GM18868 (cell line): ENCODE measurements around the gene SPAG16.
"Not testable (repeated sequence)": the region's sequence is repeated elsewhere in the genome, so short reads cannot be mapped to it uniquely, and the experiment has no call there.

ENCODE experiments used
- ATAC-seq: cut with Tn5 transposase; IDR thresholded peaks from one replicate; pipeline ENCODE4 v1.9.1; 2021; ENCODE audit warnings: mild to moderate bottlenecking, moderate library complexity; ENCODE audit not compliant: unreplicated experiment

The SPAG16 gene

GRCh38 chr2:213989207-213989606 lies 704.9 kb downstream of the SPAG16 start:
- no peak for ATAC-seq

GRCh38 chr2:213991453-213992108 lies 707.3 kb downstream of the SPAG16 start:
- ATAC-seq, result no peak

GRCh38 chr2:213995400-213996105 lies 711.3 kb downstream of the SPAG16 start:
- ATAC-seq, result no peak

GRCh38 chr2:213998976-213999375 lies 714.7 kb downstream of the SPAG16 start:
- ATAC-seq, result not testable (repeated sequence)

- no peak for ATAC-seq
Measured at GRCh38 chr2:214004463-214004862, 720.2 kb downstream of the SPAG16 start.

- ATAC-seq, result no peak
Measured at GRCh38 chr2:214005337-214005736, 721.1 kb downstream of the SPAG16 start.

GRCh38 chr2:214006601-214007000 lies 722.3 kb downstream of the SPAG16 start:
- ATAC-seq, result no peak

- ATAC-seq, result no peak
Measured at GRCh38 chr2:214011676-214012075, 727.4 kb downstream of the SPAG16 start.

- ATAC-seq, result no peak
Measured at GRCh38 chr2:214014551-214015220, 730.4 kb downstream of the SPAG16 start.

- no peak for ATAC-seq
Measured at GRCh38 chr2:214019229-214019972, 735.1 kb downstream of the SPAG16 start.

GRCh38 chr2:214019973-214020345 lies 735.7 kb downstream of the SPAG16 start:
- no peak for ATAC-seq

GRCh38 chr2:214029190-214029589 lies 744.9 kb downstream of the SPAG16 start:
- no peak for ATAC-seq

GRCh38 chr2:214031566-214031965 lies 747.3 kb downstream of the SPAG16 start:
- ATAC-seq, result no peak

GRCh38 chr2:214034417-214034816 lies 750.2 kb downstream of the SPAG16 start:
- ATAC-seq, result no peak

- ATAC-seq, result no peak
Measured at GRCh38 chr2:214035091-214035852, 751.0 kb downstream of the SPAG16 start.

GRCh38 chr2:214035921-214036320 lies 751.7 kb downstream of the SPAG16 start:
- ATAC-seq, result no peak

- no peak for ATAC-seq
Measured at GRCh38 chr2:214038186-214038585, 753.9 kb downstream of the SPAG16 start.

GRCh38 chr2:214050731-214051130 lies 766.5 kb downstream of the SPAG16 start:
- no peak for ATAC-seq

GRCh38 chr2:214051585-214051984 lies 767.3 kb downstream of the SPAG16 start:
- ATAC-seq, result no peak

- no peak for ATAC-seq
Measured at GRCh38 chr2:214052235-214052634, 768.0 kb downstream of the SPAG16 start.

- no peak for ATAC-seq
Measured at GRCh38 chr2:214057986-214058385, 773.7 kb downstream of the SPAG16 start.
